ENCODE results near the gene NNMT.

NNMT gene

GRCh38 chr11:114272311-114272710 lies 23.9 kb upstream of the NNMT start:
- no peak for DNase-seq (ENCODE audit: low read depth)
- TF ChIP-seq CTCF (IDR thresholded peaks at IDR 0.05; ENCODE audit: low read length, missing control alignments): no peak
- no peak overlapping the region for H3K4me3 ChIP-seq (replicated peaks; ENCODE audit: low read depth, low read length)

- H3K4me3 ChIP-seq (replicated peaks; ENCODE audit: low read depth, low read length): no peak overlapping the region
- DNase-seq (ENCODE audit: low read depth): no peak
- no peak for TF ChIP-seq CTCF (IDR thresholded peaks at IDR 0.05; ENCODE audit: low read length, missing control alignments)
Observed at GRCh38 chr11:114273071-114273470, 23.1 kb upstream of the NNMT start.

- no peak for DNase-seq (ENCODE audit: low read depth)
- no peak overlapping the region for H3K4me3 ChIP-seq (replicated peaks; ENCODE audit: low read depth, low read length)
- no peak for TF ChIP-seq CTCF (IDR thresholded peaks at IDR 0.05; ENCODE audit: low read length, missing control alignments)
Observed at GRCh38 chr11:114273890-114274635, 22.1 kb upstream of the NNMT start.

- no peak overlapping the region for H3K4me3 ChIP-seq (replicated peaks; ENCODE audit: low read depth, low read length)
- no peak for TF ChIP-seq CTCF (IDR thresholded peaks at IDR 0.05; ENCODE audit: low read length, missing control alignments)
- DNase-seq (ENCODE audit: low read depth): no peak
Observed at GRCh38 chr11:114274637-114275036, 21.6 kb upstream of the NNMT start.

GRCh38 chr11:114275280-114275679 lies 20.9 kb upstream of the NNMT start:
- TF ChIP-seq CTCF (IDR thresholded peaks at IDR 0.05; ENCODE audit: low read length, missing control alignments): no peak
- DNase-seq (ENCODE audit: low read depth): no peak
- H3K4me3 ChIP-seq (replicated peaks; ENCODE audit: low read depth, low read length): no peak overlapping the region

GRCh38 chr11:114276077-114276476 lies 20.1 kb upstream of the NNMT start:
- no peak for DNase-seq (ENCODE audit: low read depth)
- TF ChIP-seq CTCF (IDR thresholded peaks at IDR 0.05; ENCODE audit: low read length, missing control alignments): no peak
- no peak overlapping the region for H3K4me3 ChIP-seq (replicated peaks; ENCODE audit: low read depth, low read length)
